GM20000 (cell line): Measurements from ENCODE around the gene LGR6.

Source experiments
- DNase-seq: peaks from one replicate; pipeline ENCODE4 v3.0.0; 2012; ENCODE audit warnings: low spot score
- TF ChIP-seq, protein P1 (sequence below): IDR thresholded peaks from 2 replicates; pipeline ENCODE4 v1.5.1; 2012; ENCODE audit warnings: mild to moderate bottlenecking, control low read depth; ENCODE audit errors: extremely low read depth, missing control alignments

LGR6 gene

DNA sequence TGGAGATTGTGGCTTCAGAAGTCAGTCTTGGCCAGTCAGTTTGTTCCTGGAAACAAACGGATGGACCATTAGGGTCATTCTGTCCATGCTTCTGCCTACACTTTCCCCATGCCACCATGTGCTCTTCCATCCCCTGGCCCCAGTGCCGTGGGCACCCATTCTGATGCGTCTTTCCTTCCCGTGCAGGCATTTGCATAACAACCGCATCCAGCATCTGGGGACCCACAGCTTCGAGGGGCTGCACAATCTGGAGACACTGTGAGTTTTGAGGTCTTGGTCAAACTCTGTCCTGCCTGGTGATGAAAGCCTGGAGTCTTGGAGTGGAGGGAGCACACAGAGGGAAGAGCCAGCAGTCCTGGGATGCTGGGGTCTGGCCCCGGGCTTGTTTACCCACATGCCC, 87.0 kb downstream of the LGR6 start:
- DNase-seq: no peak
- TF ChIP-seq, protein P1, sequence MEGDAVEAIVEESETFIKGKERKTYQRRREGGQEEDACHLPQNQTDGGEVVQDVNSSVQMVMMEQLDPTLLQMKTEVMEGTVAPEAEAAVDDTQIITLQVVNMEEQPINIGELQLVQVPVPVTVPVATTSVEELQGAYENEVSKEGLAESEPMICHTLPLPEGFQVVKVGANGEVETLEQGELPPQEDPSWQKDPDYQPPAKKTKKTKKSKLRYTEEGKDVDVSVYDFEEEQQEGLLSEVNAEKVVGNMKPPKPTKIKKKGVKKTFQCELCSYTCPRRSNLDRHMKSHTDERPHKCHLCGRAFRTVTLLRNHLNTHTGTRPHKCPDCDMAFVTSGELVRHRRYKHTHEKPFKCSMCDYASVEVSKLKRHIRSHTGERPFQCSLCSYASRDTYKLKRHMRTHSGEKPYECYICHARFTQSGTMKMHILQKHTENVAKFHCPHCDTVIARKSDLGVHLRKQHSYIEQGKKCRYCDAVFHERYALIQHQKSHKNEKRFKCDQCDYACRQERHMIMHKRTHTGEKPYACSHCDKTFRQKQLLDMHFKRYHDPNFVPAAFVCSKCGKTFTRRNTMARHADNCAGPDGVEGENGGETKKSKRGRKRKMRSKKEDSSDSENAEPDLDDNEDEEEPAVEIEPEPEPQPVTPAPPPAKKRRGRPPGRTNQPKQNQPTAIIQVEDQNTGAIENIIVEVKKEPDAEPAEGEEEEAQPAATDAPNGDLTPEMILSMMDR: no peak

DNA sequence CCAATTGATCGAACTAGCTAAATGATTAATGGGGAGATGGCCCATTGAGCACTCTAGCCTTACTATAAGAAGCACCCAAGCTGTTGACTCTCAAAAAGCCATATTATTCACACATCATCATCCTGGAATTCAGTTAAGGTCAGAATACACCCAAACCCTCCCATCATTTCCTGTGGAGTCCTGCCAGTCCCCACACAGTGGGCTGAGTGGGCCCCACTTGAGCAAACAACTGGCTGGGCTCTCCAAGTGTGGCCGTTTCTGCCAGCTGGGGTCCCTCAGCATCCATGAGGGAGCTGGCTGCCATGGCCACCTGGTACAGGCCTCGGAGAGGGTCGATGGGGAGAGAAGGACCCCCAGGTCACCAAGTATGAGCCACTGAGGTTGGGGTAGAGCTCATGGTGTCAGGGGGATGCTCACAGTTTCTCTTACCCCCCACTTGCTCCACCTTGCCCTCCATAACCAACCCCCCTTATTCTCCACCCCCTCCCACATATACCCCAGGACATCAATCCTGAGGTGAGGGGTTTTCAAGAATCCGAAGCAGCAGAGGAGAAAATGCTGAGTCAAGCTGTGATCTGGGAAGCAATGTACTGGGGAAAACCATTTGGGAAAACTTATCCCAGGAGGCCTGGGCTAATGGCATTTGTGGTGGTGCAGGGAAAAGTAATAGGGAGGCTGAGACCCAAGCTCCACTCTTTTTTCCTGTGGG, 87.9 kb downstream of the LGR6 start:
- DNase-seq: no peak
- TF ChIP-seq, protein P1: no peak

DNA sequence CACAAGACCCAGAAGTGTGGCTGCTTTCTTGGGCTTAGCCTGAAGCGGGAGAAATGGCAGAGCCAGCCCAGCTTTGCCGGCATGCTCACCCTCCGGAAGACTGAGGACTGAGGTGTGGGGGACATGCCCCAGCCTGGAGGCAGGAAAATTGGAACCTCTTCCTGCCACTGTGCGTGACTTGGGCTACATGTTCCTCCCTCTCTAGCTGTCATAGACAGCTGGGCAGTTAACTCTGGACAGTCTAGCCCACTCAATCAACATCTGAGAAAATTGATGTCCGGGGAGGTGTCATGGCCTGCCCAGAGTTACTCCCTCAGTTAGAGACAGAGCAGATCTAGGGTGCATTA, 88.4 kb downstream of the LGR6 start:
- no peak for DNase-seq
- TF ChIP-seq, protein P1: no peak

DNA sequence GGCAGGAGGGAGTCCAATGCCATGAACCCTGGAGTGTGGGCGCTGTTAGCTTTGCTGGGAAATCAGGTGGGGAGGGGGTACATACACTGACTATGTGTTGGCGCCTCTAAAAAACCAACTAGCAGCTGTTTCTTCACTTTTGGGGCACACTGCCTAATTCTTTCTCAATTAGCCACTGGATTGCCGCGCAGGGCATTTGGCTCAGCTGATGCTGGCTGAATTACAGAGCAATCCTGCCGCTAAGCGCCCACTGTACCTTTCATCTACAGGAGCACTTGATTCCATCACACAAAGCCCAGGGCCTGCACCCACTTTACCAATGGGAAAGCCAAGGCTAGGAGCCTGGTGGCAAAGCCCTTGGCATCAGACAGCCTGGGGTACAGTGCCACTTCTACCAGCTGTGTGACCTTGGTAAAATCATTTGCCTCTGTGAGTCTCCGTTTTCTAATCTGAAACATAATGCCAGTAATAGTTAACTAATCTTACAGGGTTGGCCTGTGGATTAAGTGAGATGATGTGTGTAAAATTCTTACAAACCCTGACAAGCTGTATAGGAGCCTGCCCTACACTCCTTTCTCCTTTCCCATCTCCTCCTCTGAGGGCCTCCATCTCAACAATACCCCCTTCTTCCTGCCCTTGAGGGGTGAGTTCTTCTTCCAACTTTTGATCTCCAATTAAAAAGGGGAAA, 89.1 kb downstream of the LGR6 start:
- no peak for DNase-seq
- TF ChIP-seq, protein P1: no peak

DNA sequence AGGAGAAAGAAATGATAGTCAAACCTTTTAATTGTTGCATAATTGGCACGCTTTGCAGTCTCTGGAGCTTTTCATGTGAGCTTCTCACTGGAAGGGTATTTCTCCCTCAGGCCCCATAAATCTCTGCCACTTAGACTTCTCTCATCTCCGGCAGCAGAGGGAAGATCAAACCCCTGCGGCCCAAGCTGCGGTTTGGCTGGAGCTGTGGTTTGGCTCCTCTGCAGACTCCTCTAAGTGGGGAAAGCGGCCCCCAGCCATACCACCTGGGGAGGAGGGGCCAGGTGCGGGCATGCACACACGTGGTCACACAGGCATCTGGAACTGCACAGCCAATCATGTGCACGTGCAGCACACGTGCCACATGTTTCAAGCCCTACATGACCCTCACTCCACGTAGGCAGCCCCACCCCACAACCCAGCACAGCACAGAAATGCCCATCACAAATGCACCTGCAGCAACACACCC, 89.8 kb downstream of the LGR6 start:
- DNase-seq: no peak

DNA sequence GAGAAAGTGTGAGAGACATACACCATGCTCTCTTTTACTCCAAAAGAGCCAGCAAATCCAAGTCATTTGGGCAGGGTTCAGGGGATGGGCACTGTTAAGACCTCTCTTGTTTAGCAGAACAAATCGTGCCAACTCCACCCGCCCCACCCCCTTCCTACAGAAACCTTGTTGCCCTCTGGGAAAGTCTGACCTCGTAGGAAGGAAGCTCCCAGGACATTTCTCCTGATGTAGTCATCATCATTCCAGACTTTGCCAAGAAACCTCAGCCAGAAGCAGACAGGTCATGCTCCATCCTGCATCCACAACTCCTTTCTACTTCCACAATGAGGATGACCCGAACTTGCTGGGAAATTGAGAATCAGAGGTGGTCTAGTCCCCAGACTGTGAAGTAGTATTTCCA, 90.4 kb downstream of the LGR6 start:
- DNase-seq: no peak

More for the DNA sequence above, 89.8 kb downstream of the LGR6 start:
- TF ChIP-seq, protein P1: no peak

DNA sequence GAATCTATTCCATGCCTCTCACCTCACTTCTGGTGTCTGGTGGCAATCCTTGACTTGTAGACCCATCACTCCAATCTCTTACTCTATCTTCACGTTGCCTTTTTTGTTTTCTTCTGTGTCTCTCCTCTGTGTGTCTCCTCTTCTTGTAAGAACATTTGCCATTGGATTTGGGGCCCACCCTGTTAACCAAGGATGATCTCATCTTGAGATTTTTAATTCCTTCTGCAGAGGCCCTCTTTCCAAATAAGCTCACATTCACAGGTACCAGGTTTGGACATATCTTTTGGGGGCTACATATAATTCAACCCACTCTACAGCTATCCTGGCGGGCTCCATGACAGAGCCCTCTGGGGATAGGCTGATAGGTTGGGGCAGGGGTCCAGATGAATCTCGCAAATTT, 92.3 kb downstream of the LGR6 start:
- no peak for DNase-seq
- TF ChIP-seq, protein P1: no peak

More for the DNA sequence above, 90.4 kb downstream of the LGR6 start:
- TF ChIP-seq, protein P1: no peak
